ENCODE data around the gene IGF1.

IGF1 gene

DNA sequence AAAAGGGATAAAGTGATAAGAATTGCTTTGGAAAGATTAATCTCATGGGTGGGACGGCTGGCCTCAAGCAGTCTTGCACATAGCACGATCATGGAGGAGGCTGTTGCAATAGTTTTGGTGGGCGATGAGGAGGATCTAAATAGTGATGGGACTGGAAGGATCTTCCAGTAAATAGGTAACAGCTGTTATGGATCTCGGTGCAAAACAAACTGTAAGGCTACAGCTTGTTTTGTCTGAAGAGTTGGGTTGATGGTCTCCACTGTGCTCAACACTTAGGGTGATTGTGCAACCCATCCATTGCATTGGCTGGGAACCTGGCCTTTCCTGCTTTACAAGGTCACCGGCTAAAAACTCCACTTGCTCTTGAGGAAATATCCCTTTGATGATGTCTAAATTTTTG is 21.0 kb downstream of the IGF1 start:
- Histone ChIP-seq H3K9ac (ENCODE audit: low read depth, low read length, poor library complexity, severe bottlenecking) (no peak overlapping the region), H3K36me3 (ENCODE audit: insufficient read depth, low read length) (no peaks in the 10 kb centered on the region), H4K20me1 (ENCODE audit: insufficient read depth, low read length, poor library complexity, severe bottlenecking) (no peaks in the 10 kb centered on the region), H3K4me3 (ENCODE audit: low read length, poor library complexity, severe bottlenecking) (no peak overlapping the region), H3K4me1 (ENCODE audit: insufficient read depth, low read length, poor library complexity, severe bottlenecking) (no peaks in the 10 kb centered on the region), H3K4me2 (ENCODE audit: low read depth, low read length, poor library complexity, severe bottlenecking) (no peak overlapping the region), H3F3A (ENCODE audit: low read depth) (no peaks in the 10 kb centered on the region), H2AFZ (ENCODE audit: low read length) (no peak overlapping the region), H3K79me2 (ENCODE audit: insufficient read depth, low read length) (no peaks in the 10 kb centered on the region), H3K9me3 (ENCODE audit: insufficient read depth, low read depth, low read length) (no peaks in the 10 kb centered on the region), H3K27me3 (ENCODE audit: insufficient read depth, low read length, poor library complexity, severe bottlenecking) (no peaks in the 10 kb centered on the region), H3K9me2 (replicated peaks; ENCODE audit: low read depth, low read length) (no peaks in the 10 kb centered on the region)
- TF ChIP-seq EZH2phosphoT487 (IDR thresholded peaks at IDR 0.05; ENCODE audit: borderline replicate concordance) (no peak), CTCF (conservative IDR thresholded peaks at IDR 0.05; ENCODE audit: low read length) (no peak)

DNA sequence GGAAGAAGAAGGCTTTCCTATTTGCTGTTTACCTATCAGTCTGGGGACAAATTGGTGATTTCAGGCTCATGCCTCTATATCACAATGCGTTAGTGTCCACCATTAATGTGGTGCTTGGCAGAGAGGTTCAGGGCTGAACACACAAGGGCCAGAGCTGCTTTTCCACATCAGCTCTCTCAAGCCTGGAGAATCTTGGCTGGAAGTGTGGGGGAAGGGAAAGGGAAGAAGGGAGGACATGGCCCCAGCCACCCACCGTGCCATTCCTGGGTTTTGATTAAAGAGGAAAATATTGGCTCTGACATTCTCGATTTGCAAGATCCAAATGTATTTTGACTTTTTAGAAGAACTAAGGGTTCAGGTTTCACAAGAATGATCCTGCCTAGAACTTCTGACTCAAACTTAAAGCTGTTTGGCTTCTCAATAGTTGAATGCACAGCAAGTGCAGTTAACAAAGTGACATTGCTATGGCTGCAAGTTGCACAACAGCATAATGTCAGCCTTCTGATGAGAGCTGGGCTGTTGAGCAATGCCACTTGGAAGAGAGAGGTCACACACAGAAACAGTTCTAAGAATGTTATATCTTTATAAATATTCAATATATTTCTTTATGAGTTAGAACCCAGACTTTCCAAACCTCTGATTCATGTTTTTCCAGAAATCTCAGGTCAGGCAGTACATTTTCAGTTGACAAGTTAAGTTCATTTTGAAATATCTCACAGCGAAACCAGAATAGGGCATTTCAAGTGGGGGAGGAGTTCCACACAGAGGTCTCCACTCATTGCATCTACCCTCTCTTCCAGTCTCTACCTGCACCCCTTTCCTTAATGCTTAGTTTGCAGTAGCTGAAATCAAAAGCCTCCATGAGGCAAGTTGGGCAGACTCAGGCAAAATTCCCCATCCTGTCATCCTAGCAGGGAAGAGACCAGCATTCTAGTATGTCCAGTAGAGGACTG is 25.3 kb downstream of the IGF1 start:
- Histone ChIP-seq H3K4me1 (ENCODE audit: insufficient read depth, low read length, poor library complexity, severe bottlenecking) (no peaks in the 10 kb centered on the region), H3K9me2 (replicated peaks; ENCODE audit: low read depth, low read length) (no peaks in the 10 kb centered on the region), H3F3A (ENCODE audit: low read depth) (no peaks in the 10 kb centered on the region), H3K27me3 (ENCODE audit: insufficient read depth, low read length, poor library complexity, severe bottlenecking) (no peaks in the 10 kb centered on the region), H3K4me2 (ENCODE audit: low read depth, low read length, poor library complexity, severe bottlenecking) (no peak overlapping the region), H3K4me3 (ENCODE audit: low read length, poor library complexity, severe bottlenecking) (no peak overlapping the region), H3K9me3 (ENCODE audit: insufficient read depth, low read depth, low read length) (no peaks in the 10 kb centered on the region), H4K20me1 (ENCODE audit: insufficient read depth, low read length, poor library complexity, severe bottlenecking) (no peaks in the 10 kb centered on the region), H3K9ac (ENCODE audit: low read depth, low read length, poor library complexity, severe bottlenecking) (no peak overlapping the region), H2AFZ (ENCODE audit: low read length) (no peak overlapping the region), H3K79me2 (ENCODE audit: insufficient read depth, low read length) (no peaks in the 10 kb centered on the region), H3K36me3 (ENCODE audit: insufficient read depth, low read length) (no peaks in the 10 kb centered on the region)
- no peak for TF ChIP-seq EZH2phosphoT487 (IDR thresholded peaks at IDR 0.05; ENCODE audit: borderline replicate concordance)
- no peak for TF ChIP-seq CTCF (conservative IDR thresholded peaks at IDR 0.05; ENCODE audit: low read length)

DNA sequence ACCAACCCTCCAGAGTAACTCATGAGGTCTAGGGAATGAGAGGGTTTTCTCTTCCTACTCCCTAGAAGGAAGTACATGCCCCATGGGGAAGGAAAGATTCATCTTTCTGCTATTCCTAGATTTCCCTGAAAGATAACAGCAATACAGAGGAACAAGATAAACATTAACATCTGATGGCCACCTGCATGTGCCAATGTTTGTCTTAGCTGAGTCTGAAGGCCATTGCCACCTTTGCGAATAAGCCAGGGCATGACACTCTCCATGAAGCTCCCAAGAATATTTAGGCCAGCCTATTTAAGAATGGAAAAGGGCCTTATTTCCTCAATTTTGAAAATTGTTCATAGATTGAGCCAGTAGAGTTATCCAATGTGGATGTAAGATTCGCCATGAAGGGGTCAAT is 26.0 kb downstream of the IGF1 start:
- Histone ChIP-seq H3K79me2 (ENCODE audit: insufficient read depth, low read length) (no peaks in the 10 kb centered on the region), H2AFZ (ENCODE audit: low read length) (no peak overlapping the region), H3K36me3 (ENCODE audit: insufficient read depth, low read length) (no peaks in the 10 kb centered on the region), H3K27me3 (ENCODE audit: insufficient read depth, low read length, poor library complexity, severe bottlenecking) (no peaks in the 10 kb centered on the region), H3K4me2 (ENCODE audit: low read depth, low read length, poor library complexity, severe bottlenecking) (no peak overlapping the region), H3K4me1 (ENCODE audit: insufficient read depth, low read length, poor library complexity, severe bottlenecking) (no peaks in the 10 kb centered on the region), H3K9me2 (replicated peaks; ENCODE audit: low read depth, low read length) (no peaks in the 10 kb centered on the region), H3K9ac (ENCODE audit: low read depth, low read length, poor library complexity, severe bottlenecking) (no peak overlapping the region), H4K20me1 (ENCODE audit: insufficient read depth, low read length, poor library complexity, severe bottlenecking) (no peaks in the 10 kb centered on the region), H3F3A (ENCODE audit: low read depth) (no peaks in the 10 kb centered on the region), H3K9me3 (ENCODE audit: insufficient read depth, low read depth, low read length) (no peaks in the 10 kb centered on the region), H3K4me3 (ENCODE audit: low read length, poor library complexity, severe bottlenecking) (no peak overlapping the region)
- TF ChIP-seq EZH2phosphoT487 (IDR thresholded peaks at IDR 0.05; ENCODE audit: borderline replicate concordance) (no peak), CTCF (conservative IDR thresholded peaks at IDR 0.05; ENCODE audit: low read length) (no peak)
